Right lobe of liver (tissue), 6 donors: Measurements from ENCODE around the gene COX20. TPM values are rescaled to one million over a fixed set of nuclear protein-coding genes. Genes with fewer than 3 reads are reported as not detected.

Experiments used
- ATAC-seq, 4 donors: fragments of 200-7000 bp; cut with Tn5 transposase; one replicate each; pipeline ENCODE4 v1.9.1; 2020; ENCODE audit warnings: mild to moderate bottlenecking in 4 of 4, moderate library complexity in 4 of 4
- DNase-seq, 3 donors: peaks; one replicate each; pipeline ENCODE4 v3.0.0-alpha.2; 2020
- H3K27ac ChIP-seq, 3 donors: fragments of 200-600 bp; one replicate each; pipeline ENCODE4 v1.8.0; 2022
- H3K27me3 ChIP-seq, 2 donors: fragments of 200-600 bp; one replicate each; pipeline ENCODE4 v1.8.0; 2022
- H3K36me3 ChIP-seq, 4 donors: fragments of 200-600 bp; sonication (generic) in 1 of 4; one replicate each; pipeline versions ENCODE4 v1.5.1 to v1.8.0; 2017 to 2022; ENCODE audit warnings: control low read depth in 1 of 4
- H3K4me1 ChIP-seq, 4 donors: fragments of 200-600 bp; sonication (generic) in 1 of 4; one replicate each; pipeline versions ENCODE4 v1.5.1 to v1.8.0; 2017 to 2022; ENCODE audit warnings: control low read depth in 1 of 4
- H3K4me3 ChIP-seq, 3 donors: fragments of 200-600 bp; one replicate each; pipeline ENCODE4 v1.8.0; 2022
- H3K9me3 ChIP-seq, 4 donors: fragments of 200-600 bp; sonication (generic) in 1 of 4; one replicate each; pipeline versions ENCODE4 v1.5.1 to v1.8.0; 2017 to 2022; ENCODE audit warnings: control low read depth in 1 of 4
- POLR2A ChIP-seq: fragments of 450-650 bp; IDR thresholded peaks from one replicate; pipeline ENCODE4 v1.6.1; 2017; ENCODE audit warnings: antibody characterized with exemption, mild to moderate bottlenecking
- WGBS: methylation state at CpG from one replicate; pipeline ENCODE4 v1.1.6; 2018; ENCODE audit warnings: low coverage, low lambda C conversion rate; ENCODE audit not compliant: insufficient coverage; ENCODE audit errors: missing lambda C conversion rate; 5-methylcytosine and 5-hydroxymethylcytosine counted together
- intact Hi-C, 2 donors: fragments of 100-400 bp; cut with DNase I; formaldehyde crosslinking; loops; one replicate each; pipeline versions ENCODE4 v1.11.2 to v1.14.1; 2022
- total RNA-seq, 6 experiments: library from RNA; depleted of rRNA in 2 of 6; stranded (reverse); fragments of >200 nt in 2 of 6; fragmentation: NEBNext Ultra II Directional in 3 of 6; extraction: Animal tissue kit (Norgen Biotek cat#: 25700) in 3 of 6; gene quantifications; one replicate each; pipeline versions ENCODE4 v1.1.0 to v1.2.4, GENCODE V29; 2016 to 2023
- TF ChIP-seq, protein P1 (sequence below), 4 donors: fragments of 200-600 bp in 3 of 4; fragments of 450-650 bp in 1 of 4; IDR thresholded peaks; one replicate each; pipeline versions ENCODE4 v1.5.1 to v1.8.0; 2016 to 2022; ENCODE audit warnings: antibody characterized with exemption in 4 of 4, mild to moderate bottlenecking in 2 of 4
- donor health status: DM: no; HTN: yes; CAD: no.
- donor health status: DM: no; HTN: no; CAD: no.
- donor health status: DM: no; HTN: no; CAD: no.
- donor health status: DM: no; HTN: yes; CAD: no.
- donor health status: DM: no; HTN: yes; CAD: no.

COX20 gene
- total RNA-seq, 6 experiments from 2014 or later, result 16.8 to 28.5 (median 19.6) TPM

GRCh38 chr1:244836135-244836521, 670 bp downstream of the COX20 start:
- Histone ChIP-seq H3K27me3 (no peaks in the 10 kb centered on the region), H3K36me3 (peaks cover 0 to 6% (median under 1%) of the 10 kb centered on the region in 4 donors), H3K4me3 (peak overlapping the region; percentile 69 to 75 (median 70)), H3K4me1 (peaks cover 0 to 23% (median 1%) of the 10 kb centered on the region in 4 donors), H3K27ac (peak overlapping the region; percentile 94 to 98 (median 97)), H3K9me3 (no peaks in the 10 kb centered on the region)
- 3% methylated on average over 7 of the region's 7 CpGs for WGBS
- ATAC-seq, result peak in 3 of 4 donors; percentile 3 to 12 (median 7)
- intact Hi-C loops, result no loop called here
- TF ChIP-seq POLR2A, result no peak
- TF ChIP-seq, protein P1, sequence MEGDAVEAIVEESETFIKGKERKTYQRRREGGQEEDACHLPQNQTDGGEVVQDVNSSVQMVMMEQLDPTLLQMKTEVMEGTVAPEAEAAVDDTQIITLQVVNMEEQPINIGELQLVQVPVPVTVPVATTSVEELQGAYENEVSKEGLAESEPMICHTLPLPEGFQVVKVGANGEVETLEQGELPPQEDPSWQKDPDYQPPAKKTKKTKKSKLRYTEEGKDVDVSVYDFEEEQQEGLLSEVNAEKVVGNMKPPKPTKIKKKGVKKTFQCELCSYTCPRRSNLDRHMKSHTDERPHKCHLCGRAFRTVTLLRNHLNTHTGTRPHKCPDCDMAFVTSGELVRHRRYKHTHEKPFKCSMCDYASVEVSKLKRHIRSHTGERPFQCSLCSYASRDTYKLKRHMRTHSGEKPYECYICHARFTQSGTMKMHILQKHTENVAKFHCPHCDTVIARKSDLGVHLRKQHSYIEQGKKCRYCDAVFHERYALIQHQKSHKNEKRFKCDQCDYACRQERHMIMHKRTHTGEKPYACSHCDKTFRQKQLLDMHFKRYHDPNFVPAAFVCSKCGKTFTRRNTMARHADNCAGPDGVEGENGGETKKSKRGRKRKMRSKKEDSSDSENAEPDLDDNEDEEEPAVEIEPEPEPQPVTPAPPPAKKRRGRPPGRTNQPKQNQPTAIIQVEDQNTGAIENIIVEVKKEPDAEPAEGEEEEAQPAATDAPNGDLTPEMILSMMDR (IDR thresholded peaks at IDR 0.05), result no peak
- DNase-seq, result no peak

- TF ChIP-seq POLR2A, result no peak
- TF ChIP-seq, protein P1 (IDR thresholded peaks at IDR 0.05), result no peak
- intact Hi-C loops, result no loop called here
- Histone ChIP-seq H3K27me3 (no peaks in the 10 kb centered on the region), H3K9me3 (no peaks in the 10 kb centered on the region), H3K27ac (peak overlapping the region in 2 of 3 donors; percentile 94 to 97), H3K4me1 (peaks cover 0 to 28% (median 2%) of the 10 kb centered on the region in 4 donors), H3K4me3 (peak overlapping the region; percentile 69 to 75 (median 70)), H3K36me3 (peaks cover 0 to 6% (median 2%) of the 10 kb centered on the region in 4 donors)
- DNase-seq (no peak), ATAC-seq (no peak)
- WGBS, result 7% methylated on average over 3 of the region's 3 CpGs
Measured at GRCh38 chr1:244836584-244836983, 1.1 kb downstream of the COX20 start.

GRCh38 chr1:244837597-244838258, 2.3 kb downstream of the COX20 start:
- no peak overlapping the region for H3K4me3 ChIP-seq
- intact Hi-C loops, result no loop called here
- peak overlapping the region in 1 of 3 donors; percentile 94 for H3K27ac ChIP-seq
- ATAC-seq (no peak), DNase-seq (no peak)
- no peak for TF ChIP-seq POLR2A
- TF ChIP-seq, protein P1 (IDR thresholded peaks at IDR 0.05), result no peak
- no peaks in the 10 kb centered on the region for H3K27me3 ChIP-seq
- no peaks in the 10 kb centered on the region for H3K9me3 ChIP-seq
- H3K4me1 ChIP-seq, result peaks cover 0 to 37% (median 2%) of the 10 kb centered on the region in 4 donors
- peaks cover 0 to 16% (median 5%) of the 10 kb centered on the region in 4 donors for H3K36me3 ChIP-seq
- WGBS, result 79% methylated on average over 5 of the region's 5 CpGs

DNA sequence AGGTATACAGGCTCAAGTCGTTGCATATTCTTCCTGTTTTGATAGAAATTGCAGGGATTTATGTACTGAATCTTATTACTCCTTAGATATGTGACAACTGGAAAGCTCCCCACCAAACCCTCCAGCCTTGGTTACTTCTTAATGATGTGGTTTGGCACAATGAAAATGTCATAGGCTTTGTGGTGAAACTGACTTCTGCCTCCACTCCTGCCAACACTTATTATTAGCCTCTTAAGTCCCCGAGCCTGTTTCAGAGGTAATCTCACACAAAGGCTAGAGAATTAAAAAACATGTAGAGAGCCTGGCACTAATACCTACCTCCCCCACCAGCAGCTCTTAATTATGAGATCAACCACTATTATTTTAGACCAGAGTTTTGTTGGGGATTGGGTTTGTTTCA, 4.2 kb downstream of the COX20 start:
- 74% methylated on average over 2 of the region's 2 CpGs for WGBS
- DNase-seq (no peak), ATAC-seq (no peak)
- H3K27ac ChIP-seq, result no peak overlapping the region
- H3K27me3 ChIP-seq, result no peaks in the 10 kb centered on the region
- no peak for TF ChIP-seq POLR2A
- TF ChIP-seq, protein P1 (IDR thresholded peaks at IDR 0.05), result no peak
- no peak overlapping the region for H3K4me3 ChIP-seq
- H3K4me1 ChIP-seq, result peaks cover 0 to 34% (median 2%) of the 10 kb centered on the region in 4 donors
- H3K9me3 ChIP-seq, result no peaks in the 10 kb centered on the region
- intact Hi-C loops, result no loop called here
- H3K36me3 ChIP-seq, result peaks cover 0 to 36% (median 14%) of the 10 kb centered on the region in 4 donors
